ENCODE data around the gene NR2E3. TPM values are rescaled to one million over a fixed set of nuclear protein-coding genes. Genes with fewer than 3 reads are reported as not detected.

NR2E3 gene
- total and polyA plus RNA-seq, 2 experiments from 2014 or later = 0.65 TPM; not detected in 1

Small RNA genes within 50 kb of the gene (small RNA-seq; reads per million reads assigned to genes)
- gene RNA5SP399 (ENCODE audit: low read depth, low replicate concordance) = not detected
